HG03378 (cell line): Measurements from ENCODE around the gene SRSF7.
"Not testable (repeated sequence)": the region's sequence is repeated elsewhere in the genome, so short reads cannot be mapped to it uniquely, and the experiment has no call there.

Experiments
- ATAC-seq: cut with Tn5 transposase; IDR thresholded peaks from one replicate; pipeline ENCODE4 v1.9.1; 2021; ENCODE audit warnings: mild to moderate bottlenecking, moderate library complexity; ENCODE audit not compliant: unreplicated experiment

SRSF7 gene

DNA sequence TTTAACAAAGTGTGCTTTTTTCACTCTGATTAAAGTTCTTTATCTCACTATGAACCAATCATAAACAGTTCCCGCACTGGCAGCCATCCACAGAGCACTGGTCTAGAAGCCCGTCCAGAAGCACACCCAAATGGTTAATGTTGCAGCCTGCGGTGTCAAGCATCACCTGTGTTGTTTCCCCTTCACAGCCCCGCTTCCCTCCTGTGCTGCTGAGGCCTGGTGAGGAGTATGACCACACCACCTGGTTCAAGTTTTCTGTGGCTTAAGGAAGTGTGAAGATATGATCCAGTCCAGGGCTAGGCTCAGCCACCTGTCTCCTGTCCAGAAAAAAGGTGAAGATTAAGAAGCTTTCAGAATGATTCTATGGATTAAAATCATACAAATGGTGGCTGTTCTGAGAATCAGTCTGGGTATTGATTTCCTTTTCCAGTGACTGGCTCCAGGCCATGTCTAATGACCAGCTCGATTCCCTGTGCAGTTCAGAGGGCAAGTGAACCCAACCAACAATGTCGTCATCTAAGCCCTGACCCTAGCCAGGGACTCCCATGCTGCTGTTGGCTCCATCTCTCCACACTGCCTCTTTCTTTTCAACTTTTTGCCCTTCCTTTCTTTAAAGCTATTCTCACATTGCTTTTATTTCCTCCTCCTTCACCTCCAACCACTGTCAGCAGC, 17.7 kb downstream of the SRSF7 start:
- no peak for ATAC-seq

DNA sequence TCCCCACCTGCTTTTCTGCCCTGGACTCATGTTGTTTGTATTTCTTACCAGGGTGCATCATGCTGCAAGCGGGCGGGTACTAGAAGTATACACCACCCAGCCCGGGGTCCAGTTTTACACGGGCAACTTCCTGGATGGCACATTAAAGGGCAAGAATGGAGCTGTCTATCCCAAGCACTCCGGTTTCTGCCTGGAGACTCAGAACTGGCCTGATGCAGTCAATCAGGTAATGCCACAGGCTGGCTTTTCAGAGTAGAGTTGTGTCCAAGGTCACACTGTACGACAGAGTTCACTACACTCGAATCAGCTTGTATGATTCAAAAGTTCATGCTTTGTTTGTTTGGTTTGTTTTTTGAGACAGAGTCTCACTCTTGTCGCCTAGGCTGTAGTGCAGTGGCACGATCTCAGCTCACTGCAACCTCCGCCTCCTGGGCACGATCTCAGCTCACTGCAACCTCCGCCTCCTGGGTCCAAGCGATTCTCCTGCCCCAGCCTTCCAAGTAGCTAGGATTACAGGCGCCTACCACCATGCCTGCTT, 19.4 kb downstream of the SRSF7 start:
- ATAC-seq = no peak

DNA sequence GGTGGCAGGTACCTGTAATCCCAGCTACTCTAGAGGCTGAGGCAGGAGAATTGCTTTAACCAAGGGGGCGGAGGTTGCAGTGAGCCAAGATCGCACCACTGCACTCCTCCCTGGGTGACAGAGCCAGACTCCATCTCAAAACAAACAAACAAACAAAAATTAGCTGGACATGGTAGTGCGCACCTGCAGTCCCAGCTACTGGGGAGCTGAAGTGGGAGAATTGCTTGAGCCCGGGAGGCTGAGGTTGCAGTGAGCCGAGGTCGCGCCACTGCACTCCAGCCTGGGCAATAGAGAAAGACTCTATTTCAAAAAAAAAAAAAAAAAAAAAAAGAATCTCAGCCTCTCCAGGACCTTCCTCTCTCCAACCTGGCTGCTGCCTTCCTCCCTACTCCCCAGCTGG, 20.1 kb downstream of the SRSF7 start:
- no peak for ATAC-seq

DNA sequence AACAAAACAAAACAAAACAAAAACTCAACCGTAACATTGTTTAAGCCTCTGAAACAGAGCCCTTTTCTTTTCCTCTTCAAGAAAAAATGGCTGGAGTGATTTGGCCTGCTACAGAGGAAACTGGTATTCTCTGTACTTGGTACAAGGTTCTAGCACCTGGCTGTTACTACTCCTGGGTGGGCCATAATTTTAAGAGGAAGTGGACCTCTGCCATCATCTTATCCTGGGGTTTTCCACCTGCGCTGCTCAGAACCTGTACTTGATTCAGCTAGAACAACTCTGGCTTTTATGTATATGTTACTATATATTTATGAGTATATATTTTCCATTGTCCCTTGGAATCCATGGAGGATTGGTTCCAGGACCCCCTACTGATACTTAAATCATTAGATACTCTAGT, 22.5 kb downstream of the SRSF7 start:
- no peak for ATAC-seq

DNA sequence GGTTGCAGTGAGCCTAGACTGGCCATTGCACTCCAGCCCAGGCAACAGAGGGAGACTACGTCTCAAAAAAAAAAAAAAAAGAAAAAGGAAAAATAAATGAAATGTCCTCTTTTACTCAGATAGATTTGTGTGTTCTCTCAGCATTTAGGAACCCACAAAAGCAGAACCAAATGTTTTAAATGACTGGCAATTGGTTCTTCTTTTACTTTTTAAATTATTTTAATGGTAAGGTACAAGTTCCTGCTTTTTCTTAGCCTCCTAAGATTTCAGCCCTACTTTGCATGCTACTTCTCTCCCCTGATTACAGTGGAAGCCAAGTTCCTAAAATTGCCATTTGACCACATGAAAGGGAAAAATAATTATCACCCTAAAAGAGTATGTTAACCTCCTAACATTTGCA, 23.5 kb downstream of the SRSF7 start:
- no peak for ATAC-seq

DNA sequence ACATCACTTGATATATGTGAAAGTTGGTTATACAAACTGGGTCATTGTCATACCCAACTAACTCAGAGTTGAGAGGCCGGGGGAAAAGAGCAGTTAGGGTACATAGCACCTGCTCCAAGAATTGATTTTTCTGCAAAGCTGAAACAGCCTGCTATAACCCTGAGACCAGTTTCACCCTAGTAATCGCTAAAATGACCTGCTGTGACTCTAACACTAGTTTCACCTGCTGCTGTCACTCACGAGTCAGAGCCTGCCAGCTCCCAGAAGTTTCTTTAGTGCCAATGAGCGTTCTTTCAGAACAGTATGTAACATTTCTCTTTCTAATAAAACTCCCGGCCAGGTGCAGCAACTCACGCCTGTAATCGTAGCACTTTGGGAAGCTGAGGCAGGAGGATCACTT, 28.0 kb downstream of the SRSF7 start:
- ATAC-seq = peak; percentile 41

DNA sequence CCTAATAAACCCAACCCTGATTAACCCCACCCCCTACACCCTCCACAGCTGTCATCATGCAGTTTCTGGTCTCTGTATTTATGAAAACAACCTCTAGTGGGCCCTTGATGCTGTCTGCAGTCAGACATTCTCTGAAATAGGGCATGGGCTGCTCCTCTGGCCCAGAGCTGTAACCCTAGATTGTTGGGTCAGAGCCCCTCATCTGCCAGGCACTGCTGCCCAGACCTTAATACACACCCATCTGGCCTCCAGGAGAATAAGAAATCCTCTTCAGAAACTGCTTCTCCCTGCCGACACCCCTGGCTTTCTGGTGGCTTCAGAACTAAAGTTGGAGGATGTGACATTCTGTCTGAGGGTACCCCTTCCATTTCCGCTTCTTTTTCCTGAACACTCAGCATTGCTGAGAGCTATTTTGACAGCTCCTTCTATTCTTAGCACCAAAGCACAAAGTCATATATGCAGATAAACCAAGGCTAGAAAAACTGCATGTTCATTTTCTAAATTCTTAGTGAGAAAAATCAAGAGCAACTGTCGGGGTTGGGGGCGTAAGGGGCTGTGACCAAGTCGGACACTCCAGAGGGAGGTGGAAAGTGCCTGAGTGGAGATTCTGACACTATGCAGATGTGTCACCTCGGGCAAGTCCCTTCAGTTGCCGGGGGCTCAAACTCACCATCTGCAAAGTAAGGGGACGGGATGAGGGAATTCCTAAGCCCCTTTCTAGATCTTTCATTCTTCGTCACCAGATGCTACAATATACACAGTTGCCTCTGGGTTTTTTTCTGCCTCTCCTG, 28.7 kb downstream of the SRSF7 start:
- peak; percentile 40 for ATAC-seq

DNA sequence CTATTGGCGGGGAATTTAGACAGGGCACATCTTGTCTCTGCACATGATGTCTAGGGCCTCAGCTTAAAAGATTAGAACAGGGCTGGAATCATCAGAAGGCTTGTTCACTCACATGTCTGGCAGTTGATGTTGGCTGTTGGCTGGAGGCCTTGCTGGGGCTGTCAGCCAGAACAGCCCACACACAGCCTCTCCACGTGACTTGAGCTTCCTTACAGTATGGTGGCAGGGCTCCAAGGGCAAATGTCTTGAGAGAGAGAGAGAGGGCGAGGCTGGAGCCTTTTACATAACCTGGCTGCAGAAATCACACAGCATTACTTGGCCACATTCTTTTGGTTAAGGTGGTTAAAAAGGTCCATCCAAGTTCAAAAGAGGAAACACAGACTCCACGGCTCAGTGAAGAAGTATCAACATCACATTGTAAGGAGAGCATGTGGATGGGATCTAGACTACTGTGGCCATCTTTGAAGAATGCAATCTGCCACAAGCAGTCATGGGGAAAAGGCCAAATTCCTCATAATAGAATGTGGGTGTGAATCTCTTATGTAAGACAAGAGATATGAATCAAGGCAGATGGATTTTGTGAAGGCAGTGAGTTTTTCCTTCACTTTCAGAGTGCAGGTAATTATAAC, 30.4 kb downstream of the SRSF7 start:
- ATAC-seq = no peak

DNA sequence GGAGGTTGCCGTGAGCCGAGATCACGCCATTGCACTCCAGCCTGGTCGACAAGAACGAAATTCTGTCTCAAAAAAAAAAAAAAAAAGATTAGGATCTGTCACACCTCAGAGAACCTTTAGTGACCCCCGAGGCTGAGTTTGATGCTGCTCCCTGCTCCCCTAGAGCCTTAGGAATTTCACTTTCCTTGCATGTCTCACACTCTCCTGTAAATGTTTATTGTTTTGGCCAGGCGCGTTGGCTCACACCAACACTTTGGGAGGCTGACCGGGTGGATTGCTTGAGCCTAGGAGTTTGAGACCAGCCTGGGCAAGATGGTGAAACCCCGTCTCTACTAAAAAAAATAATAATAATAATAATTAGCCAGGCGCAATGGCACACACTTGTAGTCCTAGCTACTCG, 31.5 kb downstream of the SRSF7 start:
- no peak for ATAC-seq

DNA sequence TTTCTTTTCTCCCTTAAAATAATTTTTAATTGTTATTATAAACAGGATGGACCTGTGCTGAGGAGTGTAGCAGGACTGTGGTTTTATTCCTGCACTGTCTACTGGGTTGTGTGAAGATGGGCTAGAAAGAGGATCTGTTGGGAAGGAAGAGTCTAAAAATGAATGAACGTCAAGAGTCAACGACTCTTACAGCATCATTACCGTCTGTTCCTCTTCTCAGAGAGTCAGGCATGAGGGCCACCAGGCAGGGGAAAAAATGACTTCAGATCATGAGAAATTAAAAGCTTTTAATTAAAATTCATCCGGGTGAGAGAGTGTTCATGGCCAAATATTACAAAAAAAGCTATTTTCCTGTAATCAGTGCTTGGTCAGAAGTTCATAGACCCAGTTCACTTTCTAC, 32.6 kb downstream of the SRSF7 start:
- no peak for ATAC-seq

DNA sequence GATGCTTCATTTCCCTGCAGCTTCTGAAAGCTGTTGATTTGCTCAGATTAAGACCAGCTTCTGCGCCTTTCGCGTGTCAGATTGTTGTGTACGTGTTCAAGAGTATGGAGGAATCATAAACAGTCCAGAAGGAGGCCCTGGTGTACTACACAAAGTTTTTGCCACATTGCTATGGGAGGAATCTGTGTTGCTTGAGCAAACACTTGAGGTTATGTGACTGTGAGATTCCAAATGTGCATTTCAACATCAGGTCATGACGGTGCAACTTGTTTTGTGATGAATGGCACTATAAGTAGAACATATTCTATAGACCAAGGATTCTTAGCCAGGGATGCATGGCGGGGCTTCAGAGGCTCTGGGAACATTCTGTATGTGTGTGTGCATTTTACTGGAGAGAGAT, 35.0 kb downstream of the SRSF7 start:
- ATAC-seq = no peak

DNA sequence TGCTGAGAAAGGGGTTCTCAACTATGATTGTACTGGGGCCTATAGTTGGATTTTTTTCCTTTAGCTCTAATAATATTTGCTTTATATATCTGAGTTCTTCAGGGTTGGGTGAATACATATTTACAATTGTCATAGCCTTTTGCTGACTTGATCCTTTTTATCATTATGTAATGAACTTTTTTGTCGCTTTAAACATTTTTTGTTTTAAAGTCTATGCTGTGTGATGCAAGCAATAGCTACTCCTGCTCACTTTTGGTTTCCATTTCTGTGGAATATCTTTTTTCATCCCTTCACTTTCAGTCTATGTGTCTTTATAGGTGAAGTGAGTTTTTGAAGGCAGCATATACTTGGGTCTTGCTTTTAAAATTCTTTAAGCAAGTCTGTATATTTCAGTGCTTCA, 36.2 kb downstream of the SRSF7 start:
- not testable (repeated sequence) for ATAC-seq

DNA sequence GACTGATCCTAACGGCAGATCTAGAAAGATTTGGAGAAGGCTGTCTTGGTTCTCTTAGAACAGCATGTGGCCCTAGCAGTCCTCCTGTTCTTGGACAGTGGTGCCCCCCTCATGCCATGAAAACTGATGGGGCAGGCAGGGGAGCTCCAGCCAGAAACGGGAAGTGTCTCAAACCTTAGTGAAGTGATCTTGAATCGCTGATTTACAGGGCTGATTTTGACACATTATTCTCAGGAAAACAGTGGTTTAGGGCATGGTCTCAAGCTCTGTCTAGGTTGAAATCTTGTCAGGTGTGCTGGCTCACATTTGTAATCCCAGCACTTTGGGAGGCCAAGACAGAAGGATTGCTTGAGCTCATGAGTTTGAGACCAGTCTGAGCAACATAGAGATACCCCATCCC, 37.8 kb downstream of the SRSF7 start:
- ATAC-seq = no peak

DNA sequence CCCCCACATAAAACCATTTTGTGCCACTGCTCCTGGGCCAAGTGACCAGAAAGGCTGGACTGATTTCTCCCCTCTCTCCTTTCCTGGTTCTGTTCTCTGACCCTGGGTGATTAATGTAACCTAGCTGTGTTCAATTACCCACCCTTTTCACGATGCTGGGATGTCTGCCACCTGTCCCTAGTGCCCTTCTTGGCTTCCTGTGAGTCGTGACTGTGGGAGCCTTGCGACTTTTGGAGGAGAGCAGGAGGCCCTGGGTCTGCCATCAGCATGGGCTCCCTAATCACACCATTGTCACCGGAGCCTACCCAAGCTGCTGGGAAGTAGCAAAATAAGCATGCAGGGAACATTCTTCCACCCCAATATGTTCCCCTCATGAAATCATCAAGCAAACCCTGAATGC, 38.3 kb downstream of the SRSF7 start:
- no peak for ATAC-seq

DNA sequence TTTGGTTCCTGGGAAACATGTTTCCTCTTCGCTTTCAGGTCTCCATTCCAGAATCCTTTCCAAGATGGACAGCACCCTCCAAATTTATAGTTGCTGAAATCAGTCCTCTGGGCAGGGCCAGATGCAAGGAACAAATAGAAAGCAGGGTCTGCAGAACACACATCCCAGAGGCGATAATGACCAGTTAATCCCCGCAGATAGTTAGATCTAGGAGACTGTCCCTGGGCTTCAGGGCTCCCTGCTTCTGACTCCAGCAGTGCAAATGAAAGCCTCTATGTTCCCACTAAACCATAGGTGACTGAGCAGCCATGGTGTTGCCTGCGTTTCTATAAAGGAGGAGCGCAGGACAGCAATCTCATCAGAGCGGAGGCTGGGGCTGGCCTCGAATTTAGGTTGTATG, 38.7 kb downstream of the SRSF7 start:
- ATAC-seq = no peak

DNA sequence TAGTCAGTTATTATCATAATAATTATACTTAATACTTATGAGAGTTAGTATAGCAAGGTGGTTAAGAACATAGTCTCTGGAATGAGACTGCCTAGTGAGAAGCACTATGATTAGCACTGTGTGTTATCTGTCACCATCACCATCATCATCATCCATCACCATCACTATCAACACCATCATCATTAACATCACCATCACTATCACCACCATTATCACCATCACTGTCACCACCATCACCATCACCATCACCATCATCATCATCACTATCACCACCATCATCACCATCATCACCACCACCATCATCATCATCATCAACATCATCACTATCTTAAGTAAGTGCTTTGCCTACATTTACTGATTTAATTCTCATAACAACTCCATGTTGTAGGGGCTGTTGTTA, 39.6 kb downstream of the SRSF7 start:
- ATAC-seq = no peak

DNA sequence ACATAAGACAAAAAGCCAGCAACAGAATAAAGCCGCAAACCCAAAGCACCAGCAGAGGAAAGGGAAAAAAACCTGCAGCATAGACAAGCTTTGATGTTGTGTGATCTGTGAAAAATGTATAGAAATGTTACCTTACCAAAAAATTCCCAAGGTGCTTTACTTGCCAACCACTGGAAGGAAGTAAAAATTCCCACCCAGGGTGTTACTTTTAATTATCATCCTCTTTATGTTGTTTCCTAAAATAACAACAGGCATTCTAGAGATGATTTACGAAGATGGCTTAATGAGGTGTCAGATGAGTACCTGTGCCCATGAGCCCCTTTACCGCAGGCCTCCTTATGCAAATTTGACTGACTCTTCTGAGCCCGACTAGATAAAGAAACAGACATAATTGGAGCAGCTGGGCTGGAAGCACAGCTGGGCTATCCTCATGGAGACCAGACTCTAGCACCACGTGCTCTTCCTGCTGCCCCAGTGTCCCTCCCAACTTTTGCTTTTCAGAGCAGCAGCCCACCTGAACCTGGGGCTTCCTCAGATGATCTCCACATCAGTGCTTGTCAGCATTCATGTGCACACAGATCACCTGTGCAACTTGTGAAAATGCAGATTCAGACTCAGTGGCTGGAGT, 41.5 kb downstream of the SRSF7 start:
- no peak for ATAC-seq

DNA sequence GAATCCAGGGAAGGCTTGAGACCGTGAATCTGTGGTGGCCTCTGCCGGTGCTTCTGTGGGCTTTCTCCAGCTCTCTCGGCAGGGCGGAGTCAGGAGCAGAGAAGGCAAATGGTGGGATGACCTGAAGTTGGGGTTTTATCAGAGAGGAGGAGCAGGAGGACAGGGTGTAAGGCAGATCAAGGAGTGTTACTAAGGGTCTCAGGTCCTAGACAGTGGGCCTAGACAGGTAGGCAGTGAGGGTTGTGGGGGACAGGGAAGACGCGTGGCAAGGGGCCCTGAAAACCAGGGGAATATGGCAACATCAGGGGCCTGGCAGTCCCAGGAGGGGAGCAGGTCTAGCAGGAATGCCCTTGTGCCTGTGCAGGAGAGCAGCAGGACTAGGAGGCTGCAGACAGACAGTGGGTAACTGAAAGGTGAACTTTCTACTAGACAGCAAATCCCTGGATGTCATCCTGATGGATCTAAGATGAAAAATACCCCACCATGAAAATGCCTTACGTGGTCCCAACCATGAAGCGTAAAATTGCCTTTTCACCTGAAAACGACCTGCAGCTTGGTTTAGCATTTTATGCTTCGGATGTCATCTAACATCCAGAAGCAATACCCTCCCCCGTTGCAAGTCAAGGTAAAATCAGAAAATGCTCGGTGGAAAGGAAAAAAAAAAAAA, 42.1 kb downstream of the SRSF7 start:
- ATAC-seq = no peak

DNA sequence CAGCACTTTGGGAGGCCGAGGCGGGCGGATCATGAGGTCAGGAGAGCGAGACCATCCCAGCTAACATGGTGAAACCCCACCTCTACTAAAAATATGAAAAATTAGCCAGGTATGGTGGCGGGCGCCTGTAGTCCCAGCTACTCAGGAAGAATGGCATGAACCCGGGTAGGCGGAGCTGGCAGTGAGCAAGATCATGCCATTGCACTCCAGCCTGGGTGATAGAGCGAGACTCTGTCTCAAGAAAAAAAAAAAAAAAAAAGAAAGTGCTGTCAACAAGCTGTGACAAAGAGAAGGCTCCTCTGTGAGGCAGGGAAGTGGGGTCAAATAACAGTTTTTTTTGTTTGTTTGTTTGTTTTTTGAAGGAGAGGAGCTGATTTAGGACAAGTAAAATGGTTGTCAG, 42.7 kb downstream of the SRSF7 start:
- ATAC-seq = not testable (repeated sequence)

DNA sequence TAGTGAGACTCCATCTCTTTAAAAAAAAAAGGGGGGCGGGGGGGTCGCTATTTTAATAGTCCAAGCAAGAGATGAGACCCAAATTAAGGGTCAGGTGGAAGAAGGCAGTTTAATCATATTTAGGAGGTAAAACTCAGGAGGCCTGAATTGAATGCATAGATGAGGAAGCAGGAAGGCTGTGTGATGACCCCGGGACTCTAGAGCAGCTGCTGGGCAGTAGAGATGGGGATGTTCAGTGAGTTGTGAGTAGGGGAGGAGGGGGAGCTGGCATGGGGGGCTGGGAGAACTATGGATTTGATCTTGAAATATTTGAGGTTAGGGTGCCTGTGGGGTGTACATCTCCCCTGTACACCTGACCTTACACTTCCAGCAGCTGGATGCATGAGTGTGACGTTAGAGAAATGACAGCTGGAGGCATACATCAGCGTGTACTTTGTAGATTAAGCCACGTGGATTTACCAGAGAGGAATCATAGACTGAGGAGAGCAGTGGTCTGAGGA, 44.3 kb downstream of the SRSF7 start:
- ATAC-seq = no peak

DNA sequence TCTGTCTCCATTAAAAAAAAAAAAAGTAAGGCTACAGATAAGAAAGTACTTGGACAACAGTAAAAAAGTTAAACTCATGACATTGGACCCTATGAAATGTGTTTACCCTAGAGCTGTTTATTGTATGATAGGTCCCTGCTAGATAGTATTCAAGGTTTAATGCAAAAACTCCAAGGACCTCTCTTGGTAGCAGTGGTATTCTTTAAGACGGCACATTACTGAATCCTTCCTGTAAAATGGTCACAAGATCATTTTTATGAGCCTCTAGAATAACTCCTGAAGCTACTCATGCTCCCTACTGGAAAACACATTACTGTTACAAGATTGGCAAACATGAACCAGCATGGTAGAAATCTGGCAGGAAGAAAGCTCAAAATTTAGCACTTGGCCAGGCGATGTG, 46.5 kb downstream of the SRSF7 start:
- ATAC-seq = no peak
